ENCODE results near the gene DNAH8.

The DNAH8 gene

DNA sequence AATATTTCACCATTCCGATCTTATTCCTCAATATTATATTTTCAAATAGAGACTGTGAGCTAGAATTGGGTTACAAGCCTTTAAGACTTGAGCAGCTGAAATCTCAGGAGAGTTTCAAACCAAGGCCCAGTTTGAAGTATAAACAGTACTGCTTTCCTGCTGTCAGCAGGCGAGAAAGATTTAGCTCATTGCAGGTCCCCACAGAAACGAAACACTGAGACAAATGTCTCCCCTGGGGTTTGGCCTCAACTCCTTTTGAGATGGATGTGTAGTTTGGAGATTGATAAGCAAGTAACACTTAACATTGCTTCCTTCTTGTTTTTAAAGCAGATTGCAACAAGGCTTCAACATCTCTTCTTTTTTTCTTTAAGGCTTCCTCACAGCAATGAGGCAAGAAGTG lies 311.1 kb downstream of the DNAH8 start:
- no peak for DNase-seq

DNA sequence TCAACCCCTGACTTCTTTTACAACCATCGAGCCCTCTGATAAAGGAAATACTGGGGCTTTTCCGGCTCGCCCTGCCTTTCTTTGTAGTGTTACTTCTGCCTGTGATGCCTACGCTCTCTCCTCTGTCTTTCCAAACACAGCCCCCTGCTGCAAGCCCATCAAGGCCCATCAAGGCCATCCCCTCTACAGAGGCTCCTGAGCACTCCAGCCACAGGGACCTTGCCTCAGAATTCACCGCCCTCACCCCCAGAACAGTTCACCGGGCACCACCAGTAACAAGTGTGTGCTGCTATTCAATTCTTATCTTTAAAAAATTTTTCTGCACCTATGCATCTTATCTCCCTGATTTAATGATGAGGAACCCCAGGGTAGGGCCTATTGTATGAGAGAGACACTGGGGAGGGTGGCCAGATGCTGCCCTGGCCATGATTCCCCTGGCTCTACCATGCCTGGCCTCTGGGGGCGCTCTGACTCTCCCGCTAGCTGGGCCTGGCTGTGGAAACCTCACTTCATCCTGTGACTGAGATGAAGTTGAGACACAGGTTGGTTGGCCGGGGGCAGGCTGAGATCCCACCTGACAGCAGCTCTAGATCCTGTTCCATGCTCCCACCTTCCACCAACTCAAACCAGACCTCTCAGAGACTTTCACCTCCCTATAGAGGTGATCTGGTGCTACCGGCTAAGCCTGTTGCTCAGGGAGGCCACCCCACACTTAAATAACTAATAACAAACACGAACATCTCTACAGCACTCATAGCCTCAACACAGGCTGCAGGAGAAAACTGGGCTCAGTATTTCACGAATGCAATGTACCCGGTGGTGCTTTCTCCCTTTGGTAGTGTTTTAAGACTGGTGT lies 314.3 kb downstream of the DNAH8 start:
- peak; percentile 35 for DNase-seq

DNA sequence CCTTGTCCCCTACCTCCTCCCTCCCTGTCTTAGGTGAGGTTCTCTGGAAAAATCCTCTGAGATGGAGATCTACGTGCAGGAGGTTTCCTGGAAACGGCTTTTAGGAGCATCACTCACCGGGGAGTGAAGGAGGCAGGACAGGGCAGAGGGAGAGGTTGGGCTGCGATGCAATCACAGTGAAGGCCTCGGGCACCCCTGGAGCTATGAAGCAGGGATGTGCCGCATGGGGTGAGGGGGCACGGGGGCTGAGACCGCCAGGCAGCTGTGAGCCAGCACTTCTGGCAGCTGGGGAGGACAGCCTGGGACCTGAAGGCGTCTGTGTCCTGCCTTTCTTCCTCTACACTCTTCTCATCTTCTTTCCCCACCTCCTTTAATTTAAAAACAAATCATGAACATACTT lies 320.6 kb downstream of the DNAH8 start:
- no peak for DNase-seq

DNA sequence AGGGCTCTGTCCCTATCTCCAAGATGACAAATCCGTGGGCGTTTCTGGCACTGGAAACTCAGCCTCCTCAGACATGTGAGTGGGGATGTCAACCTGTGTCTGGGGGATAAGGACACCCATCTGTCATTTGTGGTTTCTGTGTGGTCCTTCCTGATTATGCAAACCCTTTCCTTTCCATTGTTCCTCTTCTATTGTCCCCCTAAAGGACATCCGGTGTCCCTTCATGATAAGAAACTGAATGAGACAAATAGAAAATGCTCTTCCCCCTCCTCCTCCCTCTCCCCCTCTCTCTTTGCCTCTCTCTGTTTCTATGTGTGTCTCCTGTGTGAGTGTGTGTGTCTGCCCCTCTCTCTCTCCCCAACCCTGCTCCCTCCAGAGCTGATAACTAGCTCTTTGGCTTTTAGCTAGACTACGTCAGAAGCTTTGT lies 322.0 kb downstream of the DNAH8 start:
- no peak for DNase-seq

DNA sequence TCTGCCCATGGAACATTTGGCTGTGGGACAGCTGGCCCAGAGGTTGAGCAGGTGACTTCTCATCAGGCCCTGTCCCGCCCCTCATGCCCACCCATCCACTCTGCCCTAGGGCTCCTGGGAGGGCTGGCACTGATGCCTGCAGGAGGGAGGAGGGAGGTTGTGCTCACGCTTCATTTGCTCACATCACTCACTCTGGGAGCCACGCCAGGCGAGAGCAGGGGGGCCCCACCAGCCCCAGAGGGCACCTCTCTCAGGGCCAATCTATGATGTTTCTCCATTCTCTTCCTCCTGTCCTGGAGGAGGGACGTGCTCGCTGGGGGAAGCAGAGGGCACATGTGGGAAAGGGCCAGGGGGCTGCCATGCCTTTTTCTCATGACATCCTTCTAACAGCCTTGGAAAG lies 322.6 kb downstream of the DNAH8 start:
- no peak for DNase-seq

DNA sequence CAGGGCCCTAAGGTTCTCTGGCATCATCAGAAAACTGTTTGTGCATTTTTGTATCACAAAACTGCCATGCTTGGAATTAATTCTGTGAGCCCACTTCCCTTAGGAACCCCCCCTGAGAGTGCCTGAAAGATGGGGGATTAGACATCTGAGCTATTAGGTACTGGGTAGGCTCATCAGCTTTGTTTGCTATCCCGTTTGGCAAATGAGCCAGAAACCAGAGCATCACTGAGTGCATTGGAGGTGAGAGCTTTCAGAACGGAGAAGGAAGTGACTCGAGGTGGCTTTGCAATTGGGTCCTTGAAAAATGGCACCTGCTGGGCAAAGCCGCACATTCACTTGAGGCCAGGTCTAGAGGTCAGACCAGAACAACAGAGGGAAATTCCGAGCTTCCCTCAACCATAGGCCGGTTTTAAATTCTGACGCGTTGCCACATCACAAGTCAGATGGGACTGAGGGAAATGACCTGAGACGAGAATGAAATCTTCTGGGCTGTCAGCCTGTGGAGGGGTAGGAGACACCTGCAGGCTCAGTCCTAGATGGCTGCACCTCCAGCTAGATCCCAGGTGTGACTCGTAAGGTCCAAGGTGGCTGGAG lies 325.1 kb downstream of the DNAH8 start:
- no peak for DNase-seq

DNA sequence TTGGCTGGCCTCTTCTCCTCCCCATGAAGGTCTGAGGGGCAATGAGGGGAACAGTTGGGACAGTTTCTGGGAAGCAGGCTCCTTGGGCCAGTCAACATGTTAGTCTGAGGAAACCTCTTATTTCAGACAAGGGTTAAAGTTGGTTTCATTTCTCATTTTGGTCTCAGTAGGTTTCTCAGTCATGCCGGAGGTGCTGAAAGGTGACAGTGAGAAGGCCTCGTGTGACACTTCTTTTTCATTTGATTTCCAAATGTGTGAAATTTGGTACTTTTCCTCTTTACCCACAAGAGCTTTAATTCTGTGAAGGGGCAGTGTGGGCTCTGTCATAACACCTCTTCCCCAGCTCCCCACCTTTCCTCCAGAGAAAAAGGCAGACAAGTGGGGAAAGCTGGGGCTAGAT lies 326.0 kb downstream of the DNAH8 start:
- no peak for DNase-seq

DNA sequence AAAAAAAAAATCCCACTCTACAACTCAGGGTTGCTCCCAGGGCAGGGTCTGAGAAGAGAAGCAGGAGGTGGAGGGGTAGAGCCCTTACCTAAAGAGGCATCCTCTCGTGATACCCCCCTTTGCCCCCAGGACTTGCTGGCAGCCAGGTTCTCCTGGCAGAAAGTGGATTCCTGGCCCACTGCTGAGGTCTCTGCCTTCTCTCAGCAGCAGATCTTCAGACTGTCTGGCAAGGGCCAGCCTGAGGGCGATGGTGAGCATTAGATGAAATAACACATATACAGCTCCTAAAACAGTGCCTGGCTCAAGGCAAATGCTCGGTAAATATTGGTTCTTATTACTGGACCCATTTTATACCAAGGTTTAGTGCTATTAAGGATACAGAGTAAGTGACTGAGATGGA lies 328.7 kb downstream of the DNAH8 start:
- DNase-seq, result no peak

DNA sequence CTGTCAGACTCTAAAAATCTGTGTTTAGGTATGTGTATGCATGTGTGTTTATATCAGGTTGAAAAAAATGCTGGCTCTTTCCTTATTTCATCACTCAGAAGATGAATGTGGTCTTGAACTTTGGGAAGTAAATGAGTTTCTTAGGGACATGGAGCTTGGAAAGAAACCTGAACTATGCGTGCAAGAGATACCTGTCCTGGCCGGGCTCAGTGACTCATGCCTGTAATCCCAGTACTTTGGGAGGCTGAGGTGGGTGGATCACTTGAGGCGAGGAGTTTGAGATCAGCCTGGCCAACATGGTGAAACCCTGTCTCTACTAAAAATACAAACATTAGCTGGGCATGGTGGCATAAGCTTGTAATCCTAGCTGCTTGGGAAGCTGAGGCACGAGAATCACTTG lies 329.1 kb downstream of the DNAH8 start:
- DNase-seq, result no peak

DNA sequence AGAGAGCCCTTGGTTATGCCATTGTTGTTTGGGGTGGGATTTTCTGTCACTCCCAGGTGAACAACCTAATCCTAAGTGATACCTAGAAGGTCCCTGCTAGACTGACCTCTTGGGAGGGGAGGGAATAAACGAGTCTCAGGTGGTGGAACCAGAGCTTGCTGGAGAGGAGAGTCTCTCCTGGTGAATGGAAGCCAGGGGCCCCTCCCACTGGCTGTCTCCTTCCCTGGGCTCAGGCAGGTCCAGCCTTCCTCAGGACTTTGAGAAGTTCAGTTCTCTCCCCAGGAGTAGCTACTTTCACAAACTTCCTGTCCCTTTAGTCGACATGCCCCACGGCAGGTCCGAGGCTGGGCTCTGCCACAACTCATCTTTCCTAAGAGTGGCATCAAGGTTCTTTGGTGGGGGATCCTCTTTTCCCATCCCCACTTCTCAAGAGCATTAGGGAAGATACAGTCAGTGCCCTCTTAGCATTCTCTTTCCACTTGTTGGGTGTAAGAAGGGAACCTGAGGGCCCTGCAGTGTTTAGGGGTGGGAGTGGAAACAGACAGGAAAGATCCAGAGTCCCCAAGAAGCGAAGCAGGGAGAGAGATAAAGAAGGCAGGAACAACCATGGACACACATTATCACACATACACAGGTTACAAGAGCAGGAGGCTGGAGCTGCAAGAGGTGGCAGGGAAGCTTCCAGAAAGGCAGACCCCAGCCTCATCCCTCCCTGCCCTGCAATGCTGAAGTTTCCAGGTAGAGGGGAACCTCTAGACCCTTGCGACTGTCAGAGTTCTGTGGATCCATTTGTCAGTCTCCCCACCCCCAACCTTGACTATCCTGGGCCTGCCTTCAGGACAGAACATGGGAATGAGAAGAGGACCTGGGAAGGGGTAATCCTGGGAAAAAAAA lies 332.6 kb downstream of the DNAH8 start:
- DNase-seq, result no peak

DNA sequence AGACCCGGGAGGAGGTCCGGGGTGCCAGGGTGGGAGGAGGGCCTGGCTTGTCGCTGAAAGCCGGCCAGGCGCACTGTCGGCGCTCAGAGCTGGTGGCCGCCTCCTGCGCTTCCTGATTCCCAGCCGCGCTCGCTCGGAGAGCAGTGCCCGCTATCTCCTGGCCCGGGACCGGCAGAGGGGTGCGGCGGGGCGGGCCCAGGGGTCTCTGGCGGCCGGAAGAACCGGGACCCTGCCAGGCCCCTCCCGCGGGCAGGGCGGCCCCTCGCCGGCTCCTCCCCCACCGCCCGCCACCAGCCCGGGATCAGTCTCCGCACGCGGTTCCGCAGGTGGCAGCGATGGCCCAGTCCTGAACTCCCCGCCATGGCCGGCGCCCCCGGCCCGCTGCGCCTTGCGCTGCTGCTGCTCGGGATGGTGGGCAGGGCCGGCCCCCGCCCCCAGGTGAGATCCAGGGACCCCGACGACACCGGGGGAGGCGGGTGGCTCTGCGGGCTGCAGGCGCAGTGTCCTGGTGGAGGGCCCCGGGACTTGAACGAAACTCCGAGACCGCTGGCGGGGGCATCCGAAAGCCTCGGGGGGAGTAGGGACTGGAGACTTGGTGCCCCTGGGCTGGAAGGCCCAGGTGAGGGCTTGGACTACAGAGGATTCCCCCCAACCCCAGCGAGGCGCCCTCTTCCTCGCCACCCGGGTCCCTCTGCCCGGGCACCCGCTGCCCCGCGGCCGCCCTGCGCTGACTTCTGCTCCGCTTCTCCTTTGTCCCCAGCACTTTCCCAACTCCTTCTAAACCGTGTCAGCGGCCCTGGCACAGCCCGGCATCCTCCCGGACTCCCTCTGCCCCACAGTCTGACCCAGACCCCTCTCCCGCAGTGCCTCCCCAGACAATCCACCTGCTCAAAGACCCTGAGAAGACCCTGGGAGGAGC lies 333.6 kb downstream of the DNAH8 start, which contains the start of gene GLP1R:
TSS of gene GLP1R (plus strand) at position 301 of the 919 bp plus-strand sequence. CDS start at position 361, 60 bp downstream.
- no peak for DNase-seq

DNA sequence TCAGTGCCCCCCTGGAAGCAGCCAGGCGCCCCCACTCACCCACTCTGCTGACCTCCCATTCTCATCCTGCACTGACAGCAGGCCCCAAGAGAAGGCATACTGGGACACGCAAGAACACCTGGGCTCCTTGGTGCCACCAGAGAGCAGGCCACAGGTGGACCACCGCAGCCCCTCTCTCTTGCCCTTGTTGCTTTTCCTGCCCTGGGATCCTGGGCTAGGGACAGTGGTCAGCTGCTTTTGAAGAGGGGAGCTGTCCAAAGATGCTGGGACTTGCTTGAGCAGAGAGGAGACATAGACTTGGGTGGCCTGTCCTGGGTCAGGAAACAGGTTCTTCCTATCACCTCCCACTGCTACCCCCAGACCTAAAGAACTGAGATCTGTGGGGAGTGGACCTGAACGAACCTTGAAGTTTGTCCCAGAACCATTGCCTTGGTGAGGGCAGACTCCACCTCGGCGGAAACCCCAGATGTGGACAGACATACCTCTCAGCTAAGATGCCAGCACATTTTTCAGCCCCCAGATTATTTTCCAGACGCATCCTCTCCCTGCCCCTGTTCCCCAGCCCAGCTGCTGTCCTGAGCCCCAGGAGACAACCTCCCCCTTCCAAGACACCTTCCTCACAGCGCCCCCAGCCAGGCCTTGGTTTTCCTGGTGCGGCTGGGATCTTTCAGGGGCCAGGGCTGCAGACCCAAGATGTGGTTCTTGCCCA lies 334.6 kb downstream of the DNAH8 start:
- no peak for DNase-seq

DNA sequence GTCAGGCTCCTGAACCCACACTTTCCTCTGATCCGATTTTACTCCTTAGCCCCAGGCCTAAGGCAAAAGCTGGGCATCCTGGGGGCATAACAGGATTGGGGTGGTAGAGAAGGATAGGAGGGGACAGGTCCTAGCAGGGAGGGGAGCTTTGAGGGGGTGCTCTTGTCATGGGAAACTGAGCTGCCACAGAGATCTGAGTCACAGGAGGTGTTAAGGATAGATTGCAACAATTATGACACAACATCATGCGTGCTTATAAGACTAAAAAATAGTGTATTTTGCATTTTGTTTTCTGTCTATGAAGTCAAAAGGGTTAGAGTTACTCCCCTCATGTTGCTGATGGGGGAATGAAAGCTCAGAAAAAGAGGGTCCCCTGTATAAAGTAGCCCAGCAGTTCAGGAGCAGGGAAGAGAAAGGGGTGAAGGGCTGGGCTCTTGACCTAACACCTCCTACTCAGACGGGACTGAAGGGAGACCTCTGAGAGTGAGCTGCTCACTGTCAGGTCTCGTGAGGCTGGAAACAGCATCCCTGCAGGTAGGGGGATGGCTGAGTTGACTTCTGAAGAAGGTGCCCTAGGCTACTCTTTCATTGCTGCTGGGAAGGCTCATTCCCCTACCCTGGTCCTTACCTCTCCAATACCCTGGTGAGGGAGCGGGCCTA lies 335.5 kb downstream of the DNAH8 start:
- DNase-seq, result no peak

DNA sequence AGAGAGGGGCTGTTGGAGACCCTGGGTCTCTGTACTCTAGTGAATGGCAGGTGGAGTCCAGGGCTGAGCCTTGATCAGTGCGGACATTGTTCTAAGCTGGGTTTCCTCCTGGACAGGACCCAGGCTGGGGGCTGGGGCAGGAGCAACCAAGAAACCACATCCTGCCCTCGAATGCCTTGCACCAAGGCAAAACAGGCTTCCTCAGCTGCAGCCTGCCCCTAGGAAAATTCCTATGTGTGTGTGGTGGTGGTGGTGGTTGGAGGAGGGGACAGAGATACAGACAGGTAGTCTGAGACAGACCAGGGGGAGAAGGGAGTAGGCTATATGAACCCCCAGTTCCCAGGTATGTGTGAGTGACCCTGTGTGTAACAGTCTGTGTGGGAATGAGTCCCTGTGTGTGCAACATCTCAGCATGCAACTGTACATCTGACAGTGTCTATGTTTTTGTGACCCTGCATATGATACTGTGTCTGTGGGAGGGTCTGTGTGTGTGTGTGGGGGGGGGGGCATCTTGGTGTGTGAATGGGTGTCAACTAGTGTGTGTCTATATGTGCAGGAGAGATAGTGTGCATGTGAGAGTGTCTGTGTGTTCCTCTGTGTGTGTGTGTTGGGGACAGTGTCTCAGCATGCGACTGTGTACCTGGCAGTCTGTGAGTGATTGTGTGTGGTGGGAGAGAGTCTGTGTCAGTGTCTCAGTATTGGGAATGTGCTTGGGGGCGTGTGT lies 336.4 kb downstream of the DNAH8 start:
- no peak for DNase-seq

DNA sequence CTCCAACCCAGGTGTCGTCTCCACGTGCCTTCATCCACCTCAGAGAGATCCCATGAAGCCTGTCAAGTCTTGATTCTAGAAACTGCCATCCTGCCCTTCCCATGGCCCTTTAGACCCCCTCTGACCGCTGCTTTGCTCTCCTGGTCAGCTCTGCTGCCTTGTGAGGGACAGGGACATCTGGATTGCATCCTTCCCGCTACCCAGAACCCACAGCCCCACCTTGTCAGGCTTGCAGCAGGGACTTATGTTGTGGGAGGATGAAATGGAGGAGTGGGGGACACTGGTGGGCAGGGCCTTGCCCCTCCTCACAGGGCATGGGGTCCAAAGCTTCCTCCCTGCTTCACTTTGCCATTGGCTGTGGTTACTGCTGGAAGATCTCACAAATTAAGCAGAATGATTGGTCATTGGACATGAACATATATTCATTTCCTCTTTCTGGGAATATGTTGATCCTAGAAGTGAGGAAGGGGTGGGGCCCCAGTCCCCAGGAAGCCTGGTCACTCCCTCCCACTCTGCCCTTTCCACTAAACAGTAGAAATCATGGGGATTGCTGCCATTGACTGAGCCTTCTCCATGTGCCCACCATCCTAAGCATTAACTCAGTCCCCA lies 338.0 kb downstream of the DNAH8 start:
- DNase-seq, result no peak

DNA sequence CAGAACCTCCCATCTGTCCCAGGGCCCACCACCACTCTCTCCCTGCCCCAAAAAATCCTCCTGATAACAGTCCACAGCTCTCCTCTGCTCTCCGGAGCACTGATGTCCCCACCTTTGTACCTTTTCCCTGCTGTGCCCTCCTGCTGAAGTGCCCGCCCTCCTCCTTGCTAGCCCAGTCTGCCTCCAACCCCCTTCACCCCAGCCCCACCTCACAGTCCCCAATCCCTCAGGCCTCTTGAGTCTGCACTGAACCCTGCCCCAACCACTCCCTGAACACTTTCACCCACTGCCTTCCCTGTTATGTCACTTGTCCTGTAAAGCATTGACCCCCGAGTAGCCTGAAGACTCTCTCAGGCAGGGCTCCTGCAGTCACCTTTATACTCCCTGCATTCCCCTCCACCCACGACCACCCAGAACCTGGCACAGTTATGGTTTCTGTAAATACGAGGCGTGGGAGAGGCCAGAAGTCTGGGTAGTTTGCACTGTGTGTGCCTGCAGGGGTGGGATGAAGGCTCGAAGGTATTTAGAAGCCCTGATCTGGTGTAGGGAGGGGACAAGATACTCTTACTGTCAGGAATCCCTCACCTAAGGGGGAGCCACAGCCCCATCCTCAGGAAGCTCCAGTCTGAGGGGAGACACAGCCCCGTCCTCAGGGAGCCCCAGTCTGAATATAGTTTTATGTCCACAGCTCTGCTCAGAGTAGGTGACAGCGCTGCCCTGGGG lies 338.9 kb downstream of the DNAH8 start:
- no peak for DNase-seq

DNA sequence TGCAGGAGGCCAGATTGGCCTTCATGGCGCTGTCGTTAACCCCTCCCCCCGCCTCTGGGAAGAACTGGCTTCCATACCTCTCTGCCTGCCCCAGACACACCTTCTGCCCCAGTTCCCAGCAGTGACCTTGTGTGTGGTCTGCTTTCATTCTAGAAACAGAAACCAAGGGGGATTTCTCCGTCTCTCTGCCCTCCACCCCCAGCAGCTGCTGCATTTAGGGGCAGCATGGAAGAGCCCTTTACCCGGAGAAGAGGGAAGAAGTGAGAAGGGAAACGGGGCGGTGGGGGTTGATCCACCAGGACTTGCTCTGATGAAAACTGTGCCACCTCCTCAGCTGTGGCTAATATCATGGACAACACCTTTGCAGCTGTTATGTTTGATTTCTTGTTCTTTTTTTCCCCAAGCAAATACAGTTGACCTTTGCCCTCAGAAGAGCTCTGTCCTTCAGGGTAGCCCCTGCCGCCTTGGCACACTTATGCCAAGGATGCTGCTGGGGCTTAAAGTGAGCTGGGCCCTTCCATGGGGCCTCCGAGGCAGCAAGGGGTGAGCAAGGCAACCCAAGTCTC lies 339.5 kb downstream of the DNAH8 start:
- DNase-seq, result no peak

DNA sequence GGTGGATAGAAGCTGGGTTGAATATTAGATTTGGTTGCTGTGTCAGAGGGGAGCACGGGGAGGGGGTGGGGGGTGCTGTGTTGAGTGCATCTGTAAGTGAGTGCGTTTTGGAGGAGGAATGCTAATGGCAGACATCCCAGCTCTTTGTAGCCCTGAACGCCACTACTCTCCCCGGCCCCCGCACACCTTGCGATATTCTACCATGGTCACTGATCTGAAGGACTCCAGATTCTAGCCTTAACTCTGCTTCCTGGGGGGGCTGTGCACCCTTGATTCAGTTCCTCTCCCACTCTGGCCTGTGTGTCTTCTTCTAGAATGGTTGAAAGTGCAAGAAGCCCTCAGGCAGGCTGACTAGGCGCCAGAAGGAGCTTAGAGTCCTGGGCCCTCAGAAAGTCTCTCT lies 340.6 kb downstream of the DNAH8 start:
- no peak for DNase-seq

DNA sequence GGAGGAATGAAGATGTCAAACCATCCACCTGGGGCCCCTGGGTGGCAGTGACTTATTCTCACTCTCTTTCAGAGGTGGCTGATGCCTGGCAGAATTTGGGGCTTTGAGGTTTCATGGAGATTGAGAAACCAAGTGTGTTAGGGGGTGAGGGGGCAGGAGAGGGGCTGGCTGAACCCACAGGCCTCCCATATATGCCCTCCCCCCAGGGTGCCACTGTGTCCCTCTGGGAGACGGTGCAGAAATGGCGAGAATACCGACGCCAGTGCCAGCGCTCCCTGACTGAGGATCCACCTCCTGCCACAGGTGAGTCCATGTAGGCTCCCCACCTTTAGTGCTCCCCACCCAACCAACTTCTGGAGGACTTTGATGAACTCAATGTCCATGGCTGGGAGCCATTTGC lies 341.1 kb downstream of the DNAH8 start:
- DNase-seq, result no peak

Data from CD4-positive, alpha-beta T cell treated with Interleukin-6 for 4 hours (primary cell).